UCSD-AML1 (cell line): Measurements from ENCODE around the gene C1orf122.

ENCODE experiments used
- DNase-seq: peaks from one replicate; lab custom pipeline; 2025; ENCODE audit not compliant: unreplicated experiment; lab: John Stamatoyannopoulos, UW

Gene C1orf122

GRCh38 chr1:37797750-37798345, 9.7 kb upstream of the C1orf122 start:
- no peak for DNase-seq

GRCh38 chr1:37802439-37802838, 5.2 kb upstream of the C1orf122 start:
- no peak for DNase-seq

- DNase-seq = no peak
These were observed 403 bp upstream of the C1orf122 start for GRCh38 chr1:37807220-37807554.

- peak; percentile 83 for DNase-seq
These were observed 1.1 kb downstream of the C1orf122 start for GRCh38 chr1:37808369-37809319.

GRCh38 chr1:37809942-37810341, 2.4 kb downstream of the C1orf122 start:
- no peak for DNase-seq

- DNase-seq = peak; percentile 74
These were observed 3.6 kb downstream of the C1orf122 start for GRCh38 chr1:37811027-37811655.

- no peak for DNase-seq
These were observed 6.0 kb downstream of the C1orf122 start for GRCh38 chr1:37813529-37814145.

GRCh38 chr1:37814252-37814651, 6.7 kb downstream of the C1orf122 start:
- no peak for DNase-seq

- no peak for DNase-seq
These were observed 9.9 kb downstream of the C1orf122 start for GRCh38 chr1:37817481-37817880.

- DNase-seq = no peak
These were observed 13.9 kb downstream of the C1orf122 start for GRCh38 chr1:37821481-37821880.

- no peak for DNase-seq
These were observed 15.6 kb downstream of the C1orf122 start for GRCh38 chr1:37822906-37823815.

- no peak for DNase-seq
These were observed 16.4 kb downstream of the C1orf122 start for GRCh38 chr1:37824001-37824400.

- no peak for DNase-seq
These were observed 17.9 kb downstream of the C1orf122 start for GRCh38 chr1:37825506-37825905.

- no peak for DNase-seq
These were observed 21.0 kb downstream of the C1orf122 start for GRCh38 chr1:37828410-37829074.

GRCh38 chr1:37831109-37831508, 23.5 kb downstream of the C1orf122 start:
- no peak for DNase-seq

- no peak for DNase-seq
These were observed 24.2 kb downstream of the C1orf122 start for GRCh38 chr1:37831809-37832208.

GRCh38 chr1:37836788-37837187, 29.2 kb downstream of the C1orf122 start:
- DNase-seq = no peak

- no peak for DNase-seq
These were observed 32.1 kb downstream of the C1orf122 start for GRCh38 chr1:37839676-37840075.

- DNase-seq = no peak
These were observed 33.1 kb downstream of the C1orf122 start for GRCh38 chr1:37840711-37841110.

- no peak for DNase-seq
These were observed 34.1 kb downstream of the C1orf122 start for GRCh38 chr1:37841652-37842051.
